HFF-Myc (cell line): ENCODE measurements around the gene PABPC4L.
"Not testable (repeated sequence)": the region's sequence is repeated elsewhere in the genome, so short reads cannot be mapped to it uniquely, and the experiment has no call there.

Experiments
- DNase-seq: peaks from one replicate; pipeline ENCODE4 v3.0.0-alpha.2; 2011; ENCODE audit warnings: low read depth; ENCODE audit errors: extremely low read depth
- H3K4me3 ChIP-seq: replicated peaks from 2 replicates; pipeline ENCODE4 v1.5.1; 2011; ENCODE audit warnings: low read depth, mild to moderate bottlenecking, control low read depth, low read length
- TF ChIP-seq, protein P1 (sequence below): IDR thresholded peaks from 2 replicates; pipeline ENCODE4 v1.5.1; 2012; ENCODE audit warnings: mild to moderate bottlenecking, low read depth, low read length, control low read depth; ENCODE audit errors: missing control alignments

Gene PABPC4L

DNA sequence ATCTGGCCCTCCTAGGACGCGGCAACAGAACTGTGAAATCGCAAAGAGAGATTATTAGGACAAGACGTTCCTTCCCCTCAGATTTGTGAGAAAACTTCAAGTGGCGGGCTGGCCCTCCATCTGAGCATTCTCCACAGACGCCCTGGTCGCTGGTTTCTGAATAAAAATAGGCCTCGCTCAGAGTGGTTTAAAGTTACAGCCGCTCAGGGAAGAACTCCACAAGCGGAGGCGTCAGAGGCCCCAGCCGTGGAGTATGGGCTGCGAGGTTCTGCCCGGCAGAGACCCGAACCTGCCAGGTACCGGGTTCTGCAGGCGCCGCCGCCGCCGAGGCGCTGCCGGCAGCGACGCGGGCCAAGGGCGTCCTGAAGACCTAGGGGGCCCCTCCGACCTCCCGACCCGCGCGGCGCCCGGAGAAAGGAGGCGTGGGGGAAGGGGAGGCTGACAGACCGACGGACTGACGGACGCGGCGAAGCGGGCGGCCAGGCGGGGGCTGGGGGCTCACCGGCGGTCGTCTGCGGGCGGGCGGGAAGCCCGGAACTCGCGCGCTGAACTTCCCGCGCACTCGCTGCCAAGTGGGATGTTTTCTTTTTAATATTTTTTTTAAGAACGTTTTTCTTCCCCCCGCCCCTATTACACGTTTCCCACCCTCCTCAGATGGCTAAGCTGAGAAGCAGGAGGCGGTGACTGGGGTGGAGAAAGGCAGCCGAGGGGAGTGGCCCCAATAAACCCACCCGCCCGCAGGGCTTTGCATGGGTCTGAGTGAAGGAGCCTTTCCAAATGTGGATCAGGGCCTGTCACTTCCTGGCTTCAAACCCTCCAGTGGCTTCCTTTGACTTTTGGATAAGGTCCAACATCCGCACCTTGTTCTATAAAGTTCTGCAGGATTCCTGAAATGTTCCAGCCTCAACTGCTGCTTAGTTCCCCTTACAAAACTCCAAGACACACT, at the start of gene PABPC4L:
TSS of gene PABPC4L (minus strand) at position 574 of the 946 bp plus-strand sequence. CDS start 770 bp downstream, outside the sequence.
- peak within 1 kb of the TSS; percentile 51 for H3K4me3 ChIP-seq
- no peak for DNase-seq
- TF ChIP-seq, protein P1, sequence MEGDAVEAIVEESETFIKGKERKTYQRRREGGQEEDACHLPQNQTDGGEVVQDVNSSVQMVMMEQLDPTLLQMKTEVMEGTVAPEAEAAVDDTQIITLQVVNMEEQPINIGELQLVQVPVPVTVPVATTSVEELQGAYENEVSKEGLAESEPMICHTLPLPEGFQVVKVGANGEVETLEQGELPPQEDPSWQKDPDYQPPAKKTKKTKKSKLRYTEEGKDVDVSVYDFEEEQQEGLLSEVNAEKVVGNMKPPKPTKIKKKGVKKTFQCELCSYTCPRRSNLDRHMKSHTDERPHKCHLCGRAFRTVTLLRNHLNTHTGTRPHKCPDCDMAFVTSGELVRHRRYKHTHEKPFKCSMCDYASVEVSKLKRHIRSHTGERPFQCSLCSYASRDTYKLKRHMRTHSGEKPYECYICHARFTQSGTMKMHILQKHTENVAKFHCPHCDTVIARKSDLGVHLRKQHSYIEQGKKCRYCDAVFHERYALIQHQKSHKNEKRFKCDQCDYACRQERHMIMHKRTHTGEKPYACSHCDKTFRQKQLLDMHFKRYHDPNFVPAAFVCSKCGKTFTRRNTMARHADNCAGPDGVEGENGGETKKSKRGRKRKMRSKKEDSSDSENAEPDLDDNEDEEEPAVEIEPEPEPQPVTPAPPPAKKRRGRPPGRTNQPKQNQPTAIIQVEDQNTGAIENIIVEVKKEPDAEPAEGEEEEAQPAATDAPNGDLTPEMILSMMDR: no peak

DNA sequence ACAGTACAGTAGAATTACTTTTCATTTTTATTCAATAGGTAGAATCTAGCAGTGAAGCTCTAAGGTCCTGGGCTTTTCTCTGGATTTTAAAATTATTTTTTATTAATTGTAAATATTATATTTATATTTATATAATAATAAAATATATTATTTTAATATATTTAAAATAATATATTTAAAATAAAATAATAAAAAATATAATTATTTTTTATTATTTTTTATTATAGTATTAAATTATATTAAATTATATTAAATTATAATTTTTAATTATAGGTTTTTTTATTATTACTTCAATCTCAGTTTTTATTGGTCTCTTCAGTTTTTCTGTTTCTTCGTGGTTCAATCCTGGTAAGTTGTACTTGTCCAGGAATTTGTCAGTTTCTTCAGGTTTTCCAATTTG, 49.7 kb upstream of the PABPC4L start:
- no peak for DNase-seq
- TF ChIP-seq, protein P1: no peak
- no peak overlapping the region for H3K4me3 ChIP-seq

DNA sequence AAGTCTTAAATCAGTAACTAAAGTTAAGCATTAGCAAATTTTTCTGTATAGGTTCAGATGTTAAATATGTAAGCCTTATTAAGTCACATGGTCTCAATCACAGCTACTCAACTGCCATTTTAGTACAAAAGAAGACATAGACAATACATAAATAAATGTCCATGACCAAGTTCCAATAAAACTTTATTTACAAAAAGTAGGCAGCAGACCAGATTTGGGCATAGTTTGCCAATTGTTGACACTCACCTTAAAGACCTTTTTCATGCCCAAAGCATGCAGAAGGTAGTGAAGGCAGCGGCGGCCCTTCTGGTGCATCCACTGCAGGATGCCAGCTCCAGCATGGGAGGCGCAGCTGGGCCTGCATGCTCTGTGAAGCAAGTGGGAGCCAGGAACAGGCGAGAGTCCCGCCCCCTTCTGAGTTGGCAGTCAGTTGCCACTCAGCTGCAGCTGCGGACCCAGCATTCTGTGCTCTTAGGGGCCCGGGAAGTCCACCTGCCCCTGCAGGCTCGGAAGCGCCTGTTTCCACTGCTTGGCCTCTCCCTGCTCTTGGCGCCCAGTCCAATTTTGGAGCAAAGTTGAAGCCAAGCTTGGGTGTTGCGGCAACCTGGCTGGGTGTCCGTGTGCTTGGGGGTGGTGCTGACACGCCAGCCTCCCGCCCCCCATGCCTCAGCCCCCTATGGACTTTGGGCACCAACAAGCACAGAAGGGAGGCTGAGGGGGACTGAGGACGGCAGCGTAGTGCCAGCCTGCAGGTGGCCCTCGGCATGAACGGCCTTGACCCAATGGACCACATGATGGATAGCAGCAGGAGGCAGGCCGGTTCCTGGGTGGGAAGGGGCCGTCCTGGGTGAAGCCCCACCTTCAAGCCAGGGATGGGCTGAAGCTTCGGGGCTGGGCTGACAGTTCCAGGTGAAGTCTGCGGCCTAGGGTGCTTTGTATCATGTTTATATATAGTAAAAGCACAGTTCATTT, 42.4 kb upstream of the PABPC4L start:
- no peak for DNase-seq
- H3K4me3 ChIP-seq: no peak overlapping the region

DNA sequence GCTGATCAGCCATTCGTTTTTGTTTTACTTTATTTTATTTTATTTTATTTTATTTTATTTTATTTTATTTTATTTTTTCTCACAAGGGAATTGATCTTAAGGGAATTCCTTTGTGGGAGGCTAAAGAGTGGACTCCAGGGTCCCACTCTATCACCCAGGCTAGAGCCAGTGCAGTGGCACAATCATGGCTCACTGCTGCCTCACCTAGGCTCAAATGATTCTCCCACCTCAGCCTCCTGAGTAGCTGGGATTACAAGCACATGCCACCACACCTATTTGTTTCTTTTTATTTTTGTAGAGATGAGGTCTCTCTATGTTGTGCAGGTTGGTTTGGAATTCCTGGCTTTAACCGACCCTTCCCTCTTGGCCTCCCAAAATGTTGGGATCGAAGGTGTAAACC, 17.5 kb upstream of the PABPC4L start:
- TF ChIP-seq, protein P1: no peak
- H3K4me3 ChIP-seq: no peak overlapping the region
- no peak for DNase-seq

More for the DNA sequence above, 42.4 kb upstream of the PABPC4L start:
- TF ChIP-seq, protein P1: no peak

DNA sequence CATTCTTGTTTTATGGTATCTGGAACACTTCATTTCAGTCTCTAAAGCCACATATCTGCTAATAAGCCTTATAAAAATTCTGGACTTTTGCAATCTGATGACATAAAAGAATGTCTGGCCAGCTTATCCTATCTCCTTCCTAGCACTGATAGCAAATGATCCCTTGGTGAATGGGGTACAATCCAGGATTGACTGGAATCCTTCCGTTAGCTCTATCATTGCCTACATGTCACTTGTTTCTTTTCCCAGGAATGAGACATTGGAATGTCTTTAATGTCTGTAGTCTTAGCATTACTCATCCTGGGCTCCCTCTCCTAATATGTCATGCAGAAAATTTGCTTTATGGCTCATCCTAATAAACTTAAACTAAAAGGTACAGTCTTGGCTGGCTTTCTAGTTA, 14.8 kb upstream of the PABPC4L start:
- H3K4me3 ChIP-seq: no peak overlapping the region
- no peak for DNase-seq
- TF ChIP-seq, protein P1: no peak

DNA sequence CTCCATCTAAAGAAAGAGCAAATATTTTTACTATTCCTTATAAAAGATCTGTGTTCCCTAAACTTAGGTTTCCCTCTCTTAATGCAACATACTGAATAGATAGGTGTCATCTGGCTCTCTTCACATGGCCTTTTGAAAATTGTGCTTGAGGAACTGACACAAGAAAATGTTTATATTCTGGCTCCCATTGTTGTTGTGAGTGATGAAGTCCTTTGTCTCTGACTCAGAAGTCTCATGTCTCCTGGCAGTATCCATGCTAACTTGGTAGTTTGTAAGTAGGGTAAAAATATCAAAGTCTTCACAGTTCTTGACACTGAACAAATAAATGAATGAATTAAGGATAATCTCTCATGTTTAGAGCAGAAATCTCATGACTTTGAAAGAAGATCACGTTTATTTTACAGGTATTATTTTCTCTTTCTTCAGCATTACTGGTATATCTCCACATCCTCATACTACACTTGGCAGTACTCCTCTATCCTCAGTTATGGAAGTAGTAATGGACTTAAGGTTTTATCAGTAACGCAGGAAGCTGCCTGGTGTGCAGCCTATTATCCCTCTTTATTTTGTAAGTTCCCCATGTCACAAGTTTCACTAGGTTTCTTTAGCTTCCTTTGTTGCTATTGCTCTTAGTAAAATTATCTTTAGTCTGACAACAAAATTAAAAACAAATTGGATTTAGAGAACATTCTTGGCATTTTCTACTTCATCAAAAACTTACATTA, 14.2 kb upstream of the PABPC4L start:
- TF ChIP-seq, protein P1: no peak

DNA sequence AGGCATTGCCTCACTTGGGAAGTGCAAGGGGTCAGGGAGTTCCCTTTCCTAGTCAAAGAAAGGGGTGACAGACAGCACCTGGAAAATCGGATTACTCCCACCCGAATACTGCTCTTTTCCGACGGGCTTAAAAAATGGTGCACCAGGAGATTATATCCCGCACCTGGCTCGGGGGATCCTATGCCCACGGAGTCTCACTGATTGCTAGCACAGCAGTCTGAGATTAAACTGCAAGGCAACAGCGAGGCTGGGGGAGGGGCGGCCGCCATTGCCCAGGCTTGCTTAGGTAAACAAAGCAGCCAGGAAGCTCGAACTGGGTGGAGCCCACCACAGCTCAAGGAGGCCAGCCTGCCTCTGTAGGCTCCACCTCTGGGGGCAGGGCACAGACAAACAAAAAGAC, 6.4 kb upstream of the PABPC4L start:
- not testable (repeated sequence) for DNase-seq, H3K4me3 ChIP-seq

More for the DNA sequence above, 14.2 kb upstream of the PABPC4L start:
- no peak overlapping the region for H3K4me3 ChIP-seq
- DNase-seq: no peak
